ENCODE results near the gene DEAF1. TPM values are rescaled to one million over a fixed set of nuclear protein-coding genes. Genes with fewer than 3 reads are reported as not detected.
"Not testable (repeated sequence)": the region's sequence is repeated elsewhere in the genome, so short reads cannot be mapped to it uniquely, and the experiment has no call there.

Gene DEAF1
- total RNA-seq, 2 experiments from 2014 or later: 39.0 to 40.1 TPM

GRCh38 chr11:692824-693414 lies 2.1 kb downstream of the DEAF1 start:
- Mint-ChIP-seq H3K9me3 (ENCODE audit: low read depth) (no peaks in the 10 kb centered on the region), H3K4me3 (peak overlapping the region; percentile 64), H3K27ac (peak overlapping the region; percentile 81), H3K27me3 (no peaks in the 10 kb centered on the region), H3K4me1 (peaks cover 62% of the 10 kb centered on the region), H3K36me3 (peaks cover 5% of the 10 kb centered on the region)
- CTCF ChIA-PET: interaction anchor here (1.4 kb wide), 1 partner anchor 30 kb away, joined by 4 read pairs; no protein-coding TSS in a partner anchor
- DNase-seq (peak; percentile 67), ATAC-seq (no peak)

- no peaks in the 10 kb centered on the region for H3K9me3 Mint-ChIP-seq (ENCODE audit: low read depth)
- CTCF ChIA-PET: interaction anchor here (0.8 to 1.0 kb wide), 2 partner anchors 34 to 36 kb away, joined by 3 read pairs; no protein-coding TSS in a partner anchor
- ATAC-seq (no peak), DNase-seq (no peak)
- no peaks in the 10 kb centered on the region for H3K27me3 Mint-ChIP-seq
- H3K4me3 Mint-ChIP-seq: no peak overlapping the region
- H3K27ac Mint-ChIP-seq: peak overlapping the region; percentile 42
- H3K4me1 Mint-ChIP-seq: peaks cover 53% of the 10 kb centered on the region
- H3K36me3 Mint-ChIP-seq: peaks cover 9% of the 10 kb centered on the region
Observed at GRCh38 chr11:691710-692590, 3.1 kb downstream of the DEAF1 start.

GRCh38 chr11:690738-691633 lies 4.0 kb downstream of the DEAF1 start:
- Mint-ChIP-seq H3K27me3 (no peaks in the 10 kb centered on the region), H3K36me3 (peaks cover 15% of the 10 kb centered on the region), H3K4me3 (no peak overlapping the region), H3K9me3 (ENCODE audit: low read depth) (no peaks in the 10 kb centered on the region), H3K4me1 (peaks cover 49% of the 10 kb centered on the region), H3K27ac (peak overlapping the region; percentile 56)
- no peak for DNase-seq
- CTCF ChIA-PET: interaction anchor here (0.8 to 1.2 kb wide), 4 partner anchors 13 to 75 kb away, joined by 3 read pairs; partner anchors contain the start of gene IRF7
- no peak for ATAC-seq

- H3K27me3 Mint-ChIP-seq; H3K27ac Mint-ChIP-seq; ATAC-seq; H3K4me3 Mint-ChIP-seq; DNase-seq; H3K9me3 Mint-ChIP-seq (ENCODE audit: low read depth): not testable (repeated sequence)
- Mint-ChIP-seq H3K4me1 (peaks cover 49% of the 10 kb centered on the region), H3K36me3 (peaks cover 15% of the 10 kb centered on the region)
- CTCF ChIA-PET: interaction anchor here (0.6 to 1.2 kb wide), 2 partner anchors 13 to 243 kb away, joined by 3 read pairs; no protein-coding TSS in a partner anchor
Observed at GRCh38 chr11:690244-690643, 4.8 kb downstream of the DEAF1 start.

GRCh38 chr11:689625-690024 lies 5.4 kb downstream of the DEAF1 start:
- ATAC-seq (no peak), DNase-seq (no peak)
- peak overlapping the region; percentile 40 for H3K27ac Mint-ChIP-seq
- no peaks in the 10 kb centered on the region for H3K27me3 Mint-ChIP-seq
- no peak overlapping the region for H3K4me3 Mint-ChIP-seq
- H3K36me3 Mint-ChIP-seq: peaks cover 17% of the 10 kb centered on the region
- H3K9me3 Mint-ChIP-seq (ENCODE audit: low read depth): no peaks in the 10 kb centered on the region
- peaks cover 48% of the 10 kb centered on the region for H3K4me1 Mint-ChIP-seq
- CTCF ChIA-PET: interaction anchor here (0.6 to 1.0 kb wide), 4 partner anchors 37 to 326 kb away, joined by 3 to 4 read pairs (median 4); no protein-coding TSS in a partner anchor

- H3K4me3 Mint-ChIP-seq: no peak overlapping the region
- H3K27ac Mint-ChIP-seq: no peak overlapping the region
- no peaks in the 10 kb centered on the region for H3K27me3 Mint-ChIP-seq
- H3K4me1 Mint-ChIP-seq: peaks cover 44% of the 10 kb centered on the region
- CTCF ChIA-PET: interaction anchor here (0.8 to 1.5 kb wide), 2 partner anchors 8 to 112 kb away, joined by 3 to 5 read pairs; no protein-coding TSS in a partner anchor
- DNase-seq (no peak), ATAC-seq (peak; percentile 29)
- H3K36me3 Mint-ChIP-seq: peaks cover 26% of the 10 kb centered on the region
- no peaks in the 10 kb centered on the region for H3K9me3 Mint-ChIP-seq (ENCODE audit: low read depth)
Observed at GRCh38 chr11:688681-689080, 6.3 kb downstream of the DEAF1 start.

GRCh38 chr11:687751-688150 lies 7.3 kb downstream of the DEAF1 start:
- no peaks in the 10 kb centered on the region for H3K27me3 Mint-ChIP-seq
- no peak for ATAC-seq
- DNase-seq: no peak
- H3K36me3 Mint-ChIP-seq: peaks cover 33% of the 10 kb centered on the region
- no peak overlapping the region for H3K4me3 Mint-ChIP-seq
- no peak overlapping the region for H3K27ac Mint-ChIP-seq
- CTCF ChIA-PET: interaction anchor here (1.5 kb wide), 1 partner anchor 9 kb away, joined by 5 read pairs; no protein-coding TSS in a partner anchor
- H3K9me3 Mint-ChIP-seq (ENCODE audit: low read depth): no peaks in the 10 kb centered on the region
- peaks cover 35% of the 10 kb centered on the region for H3K4me1 Mint-ChIP-seq

GRCh38 chr11:686451-687243 lies 8.4 kb downstream of the DEAF1 start:
- Mint-ChIP-seq H3K27me3 (no peaks in the 10 kb centered on the region), H3K27ac (no peak overlapping the region), H3K4me3 (no peak overlapping the region), H3K4me1 (peaks cover 27% of the 10 kb centered on the region), H3K36me3 (peaks cover 43% of the 10 kb centered on the region), H3K9me3 (ENCODE audit: low read depth) (no peaks in the 10 kb centered on the region)
- no peak for ATAC-seq
- CTCF ChIA-PET: no interaction called here
- no peak for DNase-seq

- Mint-ChIP-seq H3K9me3 (ENCODE audit: low read depth) (no peaks in the 10 kb centered on the region), H3K4me3 (no peak overlapping the region), H3K36me3 (peaks cover 36% of the 10 kb centered on the region), H3K27ac (no peak overlapping the region), H3K27me3 (no peaks in the 10 kb centered on the region), H3K4me1 (peaks cover 2% of the 10 kb centered on the region)
- ATAC-seq (no peak), DNase-seq (no peak)
- CTCF ChIA-PET: no interaction called here
Observed at GRCh38 chr11:680970-681369, 14.1 kb downstream of the DEAF1 start.

- CTCF ChIA-PET: interaction anchor here (1.0 kb wide), 1 partner anchor 47 kb away, joined by 3 read pairs; no protein-coding TSS in a partner anchor
- ATAC-seq (no peak), DNase-seq (no peak)
- Mint-ChIP-seq H3K27me3 (no peaks in the 10 kb centered on the region), H3K4me3 (no peak overlapping the region), H3K27ac (no peak overlapping the region), H3K9me3 (ENCODE audit: low read depth) (no peaks in the 10 kb centered on the region), H3K36me3 (peaks cover 36% of the 10 kb centered on the region), H3K4me1 (peaks cover 2% of the 10 kb centered on the region)
Observed at GRCh38 chr11:680476-680875, 14.5 kb downstream of the DEAF1 start.

- Mint-ChIP-seq H3K9me3 (ENCODE audit: low read depth) (no peaks in the 10 kb centered on the region), H3K4me1 (peaks cover 2% of the 10 kb centered on the region), H3K27ac (no peak overlapping the region), H3K36me3 (peaks cover 33% of the 10 kb centered on the region), H3K27me3 (no peaks in the 10 kb centered on the region), H3K4me3 (no peak overlapping the region)
- CTCF ChIA-PET: interaction anchor here (1.0 kb wide), 1 partner anchor 48 kb away, joined by 3 read pairs; no protein-coding TSS in a partner anchor
- DNase-seq: no peak
- ATAC-seq: no peak
Observed at GRCh38 chr11:679271-680207, 15.5 kb downstream of the DEAF1 start.

All from activated CD8-positive, alpha-beta memory T cell treated with anti-CD3 and anti-CD28 coated beads, Interleukin-2, amount 10 ng/mL, durations not matched to agents 7 days and 5 days (primary cell).